NB4 (cell line): Measurements from ENCODE around the gene FAM9A.

ENCODE experiments used
- CTCF ChIP-seq: IDR thresholded peaks from one replicate; pipeline ENCODE4 v1.5.1; 2012; ENCODE audit warnings: low read depth, low read length
- MAX ChIP-seq: IDR thresholded peaks from 2 replicates; pipeline ENCODE4 v1.6.1; 2011; ENCODE audit warnings: low read depth, low read length
- POLR2A ChIP-seq: IDR thresholded peaks from 2 replicates; pipeline ENCODE4 v1.6.1; 2011; ENCODE audit warnings: mild to moderate bottlenecking; ENCODE audit not compliant: insufficient read length; ENCODE audit errors: extremely low read depth

- no peak for TF ChIP-seq POLR2A
- TF ChIP-seq MAX: no peak
- no peak for TF ChIP-seq CTCF
Measured at GRCh38 chrX:8846266-8846665, 45.1 kb upstream of the FAM9A start.
